ENCODE measurements around the gene STARD13.

The STARD13 gene

GRCh38 chr13:33139780-33140535, 145.6 kb downstream of the STARD13 start:
- no peak for DNase-seq (ENCODE audit: low read depth)

GRCh38 chr13:33139184-33139583, 146.4 kb downstream of the STARD13 start:
- no peak for DNase-seq (ENCODE audit: low read depth)

- DNase-seq (ENCODE audit: low read depth): no peak
Measured at GRCh38 chr13:33138441-33138840, 147.1 kb downstream of the STARD13 start.

- DNase-seq (ENCODE audit: low read depth): no peak
Measured at GRCh38 chr13:33137721-33138120, 147.8 kb downstream of the STARD13 start.

- no peak for DNase-seq (ENCODE audit: low read depth)
Measured at GRCh38 chr13:33135097-33135496, 150.5 kb downstream of the STARD13 start.

GRCh38 chr13:33134213-33134612, 151.3 kb downstream of the STARD13 start:
- DNase-seq (ENCODE audit: low read depth): peak; percentile 67

- peak; percentile 84 for DNase-seq (ENCODE audit: low read depth)
Measured at GRCh38 chr13:33132644-33133440, 152.7 kb downstream of the STARD13 start.

- no peak for DNase-seq (ENCODE audit: low read depth)
Measured at GRCh38 chr13:33129886-33130285, 155.7 kb downstream of the STARD13 start.

- DNase-seq (ENCODE audit: low read depth): no peak
Measured at GRCh38 chr13:33129094-33129832, 156.3 kb downstream of the STARD13 start.

GRCh38 chr13:33128134-33128533, 157.4 kb downstream of the STARD13 start:
- DNase-seq (ENCODE audit: low read depth): no peak

GRCh38 chr13:33127009-33127551, 158.5 kb downstream of the STARD13 start:
- no peak for DNase-seq (ENCODE audit: low read depth)

GRCh38 chr13:33125821-33126570, 159.6 kb downstream of the STARD13 start:
- DNase-seq (ENCODE audit: low read depth): peak; percentile 99

- DNase-seq (ENCODE audit: low read depth): peak; percentile 41
Measured at GRCh38 chr13:33123066-33123859, 162.3 kb downstream of the STARD13 start.

- peak; percentile 65 for DNase-seq (ENCODE audit: low read depth)
Measured at GRCh38 chr13:33119856-33120543, 165.6 kb downstream of the STARD13 start.

GRCh38 chr13:33119022-33119781, 166.4 kb downstream of the STARD13 start:
- no peak for DNase-seq (ENCODE audit: low read depth)

- DNase-seq (ENCODE audit: low read depth): no peak
Measured at GRCh38 chr13:33116321-33117010, 169.1 kb downstream of the STARD13 start.

- DNase-seq (ENCODE audit: low read depth): no peak
Measured at GRCh38 chr13:33115274-33115673, 170.3 kb downstream of the STARD13 start.

GRCh38 chr13:33114146-33114545, 171.4 kb downstream of the STARD13 start:
- peak; percentile 39 for DNase-seq (ENCODE audit: low read depth)

- DNase-seq (ENCODE audit: low read depth): no peak
Measured at GRCh38 chr13:33112766-33113165, 172.8 kb downstream of the STARD13 start.

Measured in iris pigment epithelial cell (primary cell).